Esophagus muscularis mucosa (tissue), 4 donors: ENCODE results near the gene OGDHL. TPM values are rescaled to one million over a fixed set of nuclear protein-coding genes. Genes with fewer than 3 reads are reported as not detected.

Experiments
- DNase-seq: peaks from one replicate; pipeline ENCODE4 v3.0.0-alpha.2; 2017; ENCODE audit errors: extremely low spot score
- H3K27ac ChIP-seq, 4 donors: fragments of 200-600 bp; sonication (generic); replicated peaks in 1 of 4; 1 replicate in 3 of 4; 2 replicates in 1 of 4; pipeline ENCODE4 v1.5.1; 2016 to 2019; ENCODE audit warnings: mild to moderate bottlenecking in 1 of 4
- H3K27me3 ChIP-seq, 4 donors: fragments of 200-600 bp; sonication (generic); one replicate each; pipeline versions ENCODE4 v1.5.1 to v1.6.0; 2016 to 2019
- H3K36me3 ChIP-seq, 4 donors: fragments of 200-600 bp; sonication (generic); one replicate each; pipeline ENCODE4 v1.5.1; 2016 to 2019
- H3K4me1 ChIP-seq, 4 donors: fragments of 200-600 bp; sonication (generic); one replicate each; pipeline ENCODE4 v1.5.1; 2016 to 2019
- H3K4me3 ChIP-seq, 4 donors: fragments of 200-600 bp; sonication (generic); 1 replicate in 2 of 4; 2 replicates in 2 of 4; pipeline ENCODE4 v1.5.1; 2016 to 2019; ENCODE audit warnings: mild to moderate bottlenecking in 4 of 4, moderate library complexity in 1 of 4
- H3K9me3 ChIP-seq, 4 donors: fragments of 200-600 bp; sonication (generic); 1 replicate in 3 of 4; 2 replicates in 1 of 4; pipeline ENCODE4 v1.5.1; 2016 to 2019
- EP300 ChIP-seq: sonication (generic); formaldehyde crosslinking; IDR thresholded peaks from one replicate; pipeline ENCODE4 v1.6.1; 2017; ENCODE audit warnings: antibody characterized with exemption
- POLR2A ChIP-seq: fragments of 450-650 bp; IDR thresholded peaks from one replicate; pipeline ENCODE4 v1.6.1; 2017; ENCODE audit warnings: antibody characterized with exemption, moderate library complexity, mild to moderate bottlenecking, low read depth
- POLR2AphosphoS5 ChIP-seq, 2 donors: sonication (generic); formaldehyde crosslinking; IDR thresholded peaks; one replicate each; pipeline ENCODE4 v1.6.1; 2017; ENCODE audit warnings: antibody characterized with exemption in 2 of 2
- WGBS: methylation state at CpG from one replicate; pipeline ENCODE4 v1.1.5; 2018; 5-methylcytosine and 5-hydroxymethylcytosine counted together
- intact Hi-C: fragments of 100-400 bp; cut with DNase I; formaldehyde crosslinking; loops from one replicate; pipeline ENCODE4 v1.15.1; 2023
- total RNA-seq, 4 donors: library from RNA; depleted of rRNA; stranded (reverse); fragments of >200 nt; gene quantifications; one replicate each; pipeline versions ENCODE4 v1.1.0 to v1.2.1, GENCODE V29; 2016
- TF ChIP-seq, protein P1 (sequence below), 3 experiments: fragments of 200-600 bp in 2 of 3; fragments of 450-650 bp in 1 of 3; sonication (generic) in 2 of 3; IDR thresholded peaks; one replicate each; pipeline ENCODE4 v1.5.1; 2017 to 2019; ENCODE audit warnings: antibody characterized with exemption in 3 of 3, mild to moderate bottlenecking in 2 of 3, moderate library complexity in 1 of 3

OGDHL gene
- total RNA-seq, 4 donors from 2014 or later, result 0.42 to 2.0 (median 0.95) TPM

DNA sequence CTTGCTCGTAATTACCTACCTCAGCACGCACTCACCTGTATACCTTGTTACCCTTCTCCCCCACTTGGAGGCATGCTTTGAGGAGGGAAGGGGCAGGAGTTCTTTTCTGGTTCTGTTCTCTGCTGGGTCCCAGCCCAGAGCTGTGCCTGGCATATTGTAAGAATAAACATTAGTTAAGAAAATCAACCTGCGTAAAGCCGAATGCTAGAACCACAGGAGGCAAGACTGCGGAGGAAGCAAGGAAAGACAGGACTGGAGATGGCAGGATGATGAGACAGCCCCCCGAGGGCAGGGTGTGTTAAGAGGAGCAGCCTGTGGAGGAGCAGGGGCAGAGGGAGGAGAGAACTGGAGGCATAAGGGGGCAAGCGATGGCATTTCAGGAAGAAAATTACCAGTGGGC, 73.2 kb downstream of the OGDHL start:
- Histone ChIP-seq H3K4me3 (no peak overlapping the region), H3K27me3 (peaks cover 0 to 60% (median 3%) of the 10 kb centered on the region in 4 donors), H3K36me3 (no peaks in the 10 kb centered on the region), H3K9me3 (peaks cover 0 to 11% (median 9%) of the 10 kb centered on the region in 4 donors), H3K27ac (no peak overlapping the region), H3K4me1 (no peaks in the 10 kb centered on the region)
- WGBS, result 13% methylated on average over 7 of the region's 7 CpGs
- intact Hi-C loops, result no loop called here
- no peak for DNase-seq
- TF ChIP-seq EP300 (no peak), POLR2A (no peak), POLR2AphosphoS5 (IDR thresholded peaks at IDR 0.05) (no peak)
- TF ChIP-seq, protein P1, sequence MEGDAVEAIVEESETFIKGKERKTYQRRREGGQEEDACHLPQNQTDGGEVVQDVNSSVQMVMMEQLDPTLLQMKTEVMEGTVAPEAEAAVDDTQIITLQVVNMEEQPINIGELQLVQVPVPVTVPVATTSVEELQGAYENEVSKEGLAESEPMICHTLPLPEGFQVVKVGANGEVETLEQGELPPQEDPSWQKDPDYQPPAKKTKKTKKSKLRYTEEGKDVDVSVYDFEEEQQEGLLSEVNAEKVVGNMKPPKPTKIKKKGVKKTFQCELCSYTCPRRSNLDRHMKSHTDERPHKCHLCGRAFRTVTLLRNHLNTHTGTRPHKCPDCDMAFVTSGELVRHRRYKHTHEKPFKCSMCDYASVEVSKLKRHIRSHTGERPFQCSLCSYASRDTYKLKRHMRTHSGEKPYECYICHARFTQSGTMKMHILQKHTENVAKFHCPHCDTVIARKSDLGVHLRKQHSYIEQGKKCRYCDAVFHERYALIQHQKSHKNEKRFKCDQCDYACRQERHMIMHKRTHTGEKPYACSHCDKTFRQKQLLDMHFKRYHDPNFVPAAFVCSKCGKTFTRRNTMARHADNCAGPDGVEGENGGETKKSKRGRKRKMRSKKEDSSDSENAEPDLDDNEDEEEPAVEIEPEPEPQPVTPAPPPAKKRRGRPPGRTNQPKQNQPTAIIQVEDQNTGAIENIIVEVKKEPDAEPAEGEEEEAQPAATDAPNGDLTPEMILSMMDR (IDR thresholded peaks at IDR 0.05), result no peak

DNA sequence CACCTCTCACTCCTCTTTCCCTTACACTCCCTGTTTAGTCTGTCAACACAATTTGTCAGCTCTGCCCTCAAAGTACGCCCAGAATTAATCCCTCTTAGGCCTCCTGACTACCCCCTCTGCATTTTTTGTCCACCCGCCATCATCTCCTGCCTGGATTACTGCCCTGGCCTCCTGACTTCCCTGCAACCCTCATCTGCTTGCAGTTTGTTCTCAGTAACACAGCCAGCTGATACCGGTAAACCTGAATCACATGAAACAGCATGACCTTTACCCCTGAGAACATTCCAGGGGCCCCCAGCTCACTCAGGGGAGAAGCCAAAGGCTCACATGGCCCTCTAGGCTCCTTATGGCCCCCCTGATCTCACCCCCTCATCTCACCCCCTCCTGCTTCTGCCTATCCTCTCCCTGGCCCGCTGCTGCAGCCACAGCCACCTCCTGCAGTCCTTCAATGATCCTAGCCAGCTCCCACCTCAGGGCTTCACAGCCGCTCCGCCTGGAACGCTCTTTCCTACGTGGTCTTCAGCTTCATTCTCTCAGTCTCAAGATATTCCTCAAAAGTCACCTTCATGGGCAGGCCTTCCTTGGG, 73.8 kb downstream of the OGDHL start:
- no peaks in the 10 kb centered on the region for H3K36me3 ChIP-seq
- H3K4me1 ChIP-seq, result no peaks in the 10 kb centered on the region
- 12% methylated on average over 8 of the region's 8 CpGs for WGBS
- H3K9me3 ChIP-seq, result peaks cover 0 to 17% (median 9%) of the 10 kb centered on the region in 4 donors
- no peak overlapping the region for H3K4me3 ChIP-seq
- no peak overlapping the region for H3K27ac ChIP-seq
- peaks cover 0 to 55% (median 3%) of the 10 kb centered on the region in 4 donors for H3K27me3 ChIP-seq
- intact Hi-C loops, result no loop called here
- TF ChIP-seq POLR2A, result no peak
- TF ChIP-seq, protein P1 (IDR thresholded peaks at IDR 0.05), result no peak
- TF ChIP-seq POLR2AphosphoS5 (IDR thresholded peaks at IDR 0.05), result no peak
- no peak for TF ChIP-seq EP300
- no peak for DNase-seq

DNA sequence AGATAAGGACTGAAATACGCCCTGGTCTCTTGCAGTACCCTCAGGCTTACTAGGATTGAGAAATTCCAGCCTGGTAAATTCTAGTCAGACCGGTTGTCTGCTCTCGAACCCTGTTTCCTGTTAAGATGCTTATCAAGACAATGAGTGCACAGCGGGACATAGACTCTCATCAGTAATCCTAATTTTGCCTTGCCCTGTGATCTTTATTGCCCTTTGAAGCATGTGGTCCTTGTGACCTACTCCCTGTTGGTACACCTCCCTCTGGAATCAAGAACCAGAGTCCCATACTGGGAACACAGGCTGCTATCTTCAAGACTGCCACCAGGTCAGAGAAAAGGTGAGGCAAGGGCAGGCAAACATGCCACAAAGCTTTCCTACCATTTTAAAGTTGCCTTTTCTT, 75.5 kb downstream of the OGDHL start:
- WGBS, result 85% methylated on average over 4 of the region's 4 CpGs
- no peak overlapping the region for H3K4me3 ChIP-seq
- H3K27me3 ChIP-seq, result peaks cover 0 to 44% (median 1%) of the 10 kb centered on the region in 4 donors
- DNase-seq, result peak; percentile 68
- H3K27ac ChIP-seq, result no peak overlapping the region
- H3K9me3 ChIP-seq, result peaks cover 0 to 25% (median 11%) of the 10 kb centered on the region in 4 donors
- intact Hi-C loops, result no loop called here
- no peaks in the 10 kb centered on the region for H3K36me3 ChIP-seq
- no peaks in the 10 kb centered on the region for H3K4me1 ChIP-seq
- TF ChIP-seq, protein P1 (IDR thresholded peaks at IDR 0.05), result no peak

Other genes with a start within 250 kb of the OGDHL start
- 10 to 100 TPM in 1 of 4 donors, 1 to 10 TPM in 3; 7.0 to 11.7 (median 9.2) TPM for gene ERCC6, start 223.2 kb downstream of the OGDHL start, total RNA-seq
- gene SLC18A3, start 152.0 kb downstream of the OGDHL start, total RNA-seq, result 1 to 10 TPM in 2 of 4 donors, under 1 TPM in 2; 0.42 to 1.7 (median 0.81) TPM
- gene CHAT, start 148.3 kb downstream of the OGDHL start, total RNA-seq, result under 1 TPM in 1 of 4 donors, not detected in 3; 0.17 TPM
- gene C10orf53, start 82.7 kb downstream of the OGDHL start, total RNA-seq, result not detected
- gene PARG, start 179.7 kb upstream of the OGDHL start, total RNA-seq, result 10 to 100 TPM; 20.9 to 30.7 (median 23.7) TPM
- 10 to 100 TPM; 13.5 to 24.9 (median 19.4) TPM for gene TIMM23B, start 179.7 kb upstream of the OGDHL start, total RNA-seq
- 10 to 100 TPM in 2 of 4 donors, 1 to 10 TPM in 2; 6.3 to 12.0 (median 9.7) TPM for gene AGAP6, start 226.1 kb upstream of the OGDHL start, total RNA-seq